HCT116 (cell line): ENCODE results near the gene OSBPL10.

Experiments
- CTCF ChIP-seq, 3 experiments: fragments of 200-600 bp in 1 of 3; sonication (generic) in 1 of 3; IDR thresholded peaks in 2 of 3; conservative IDR thresholded peaks in 1 of 3; 2 replicates each; pipeline ENCODE4 v1.5.1; 2012 to 2017; ENCODE audit warnings: low read depth in 2 of 3, low read length in 2 of 3, antibody characterized with exemption in 1 of 3, borderline replicate concordance in 1 of 3, control low read depth in 1 of 3, mild to moderate bottlenecking in 1 of 3, mixed read lengths in 1 of 3, mixed run types in 1 of 3, moderate library complexity in 1 of 3; ENCODE audit not compliant: insufficient read depth in 1 of 3
- EZH2phosphoT487 ChIP-seq: fragments of 200-600 bp; IDR thresholded peaks from 2 replicates; pipeline ENCODE4 v1.6.1; 2018; ENCODE audit warnings: antibody characterized with exemption, borderline replicate concordance
- MAX ChIP-seq: IDR thresholded peaks from 2 replicates; pipeline ENCODE4 v1.6.1; 2012
- POLR2AphosphoS5 ChIP-seq: IDR thresholded peaks from 2 replicates; pipeline ENCODE4 v1.6.1; 2011; ENCODE audit warnings: mild to moderate bottlenecking, low read depth, low read length, moderate library complexity
- REST ChIP-seq: IDR thresholded peaks from 2 replicates; pipeline ENCODE4 v1.6.1; 2012; ENCODE audit warnings: low read depth
- SP1 ChIP-seq: IDR thresholded peaks from 2 replicates; pipeline ENCODE4 v1.6.1; 2012; ENCODE audit warnings: low read depth
- YY1 ChIP-seq: IDR thresholded peaks from 2 replicates; pipeline ENCODE4 v1.6.1; 2011; ENCODE audit warnings: low read length, low read depth, moderate library complexity, mild to moderate bottlenecking; ENCODE audit not compliant: insufficient replicate concordance; ENCODE audit errors: extremely low read depth
- TF ChIP-seq, protein P1 (sequence below): IDR thresholded peaks from 2 replicates; pipeline ENCODE4 v1.6.1; 2011; ENCODE audit warnings: mild to moderate bottlenecking, low read length, moderate library complexity; ENCODE audit not compliant: insufficient replicate concordance; ENCODE audit errors: extremely low read depth

DNA sequence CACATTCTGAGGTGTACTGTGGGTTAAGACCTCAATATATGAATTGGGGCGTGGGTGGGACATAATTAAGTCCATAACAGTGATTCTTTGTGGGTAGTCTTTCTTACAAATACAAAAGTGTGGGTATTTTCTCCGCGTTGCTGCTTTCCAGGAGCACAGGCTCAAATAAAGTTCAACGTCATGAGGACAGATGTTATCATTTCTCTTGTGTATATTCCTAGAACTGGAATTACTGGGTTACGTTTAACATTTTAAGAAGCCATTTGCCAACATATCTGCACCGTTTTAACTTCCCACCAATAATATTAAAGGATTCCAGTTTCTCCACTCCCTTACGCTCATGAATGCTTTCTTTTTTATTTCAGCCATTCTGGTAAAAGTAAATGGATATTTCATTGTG, 40.1 kb upstream of the OSBPL10 start:
- TF ChIP-seq CTCF (IDR thresholded peaks at IDR 0.05 in 2 of 3, conservative IDR thresholded peaks at IDR 0.05 in 1 of 3; ENCODE audit: borderline replicate concordance in 1 of 3, insufficient read depth in 1 of 3, low read depth in 2 of 3, low read length in 2 of 3), result no peak
- no peak for TF ChIP-seq REST
- no peak for TF ChIP-seq MAX
- TF ChIP-seq POLR2AphosphoS5, result no peak
- no peak for TF ChIP-seq SP1
- TF ChIP-seq, protein P1, sequence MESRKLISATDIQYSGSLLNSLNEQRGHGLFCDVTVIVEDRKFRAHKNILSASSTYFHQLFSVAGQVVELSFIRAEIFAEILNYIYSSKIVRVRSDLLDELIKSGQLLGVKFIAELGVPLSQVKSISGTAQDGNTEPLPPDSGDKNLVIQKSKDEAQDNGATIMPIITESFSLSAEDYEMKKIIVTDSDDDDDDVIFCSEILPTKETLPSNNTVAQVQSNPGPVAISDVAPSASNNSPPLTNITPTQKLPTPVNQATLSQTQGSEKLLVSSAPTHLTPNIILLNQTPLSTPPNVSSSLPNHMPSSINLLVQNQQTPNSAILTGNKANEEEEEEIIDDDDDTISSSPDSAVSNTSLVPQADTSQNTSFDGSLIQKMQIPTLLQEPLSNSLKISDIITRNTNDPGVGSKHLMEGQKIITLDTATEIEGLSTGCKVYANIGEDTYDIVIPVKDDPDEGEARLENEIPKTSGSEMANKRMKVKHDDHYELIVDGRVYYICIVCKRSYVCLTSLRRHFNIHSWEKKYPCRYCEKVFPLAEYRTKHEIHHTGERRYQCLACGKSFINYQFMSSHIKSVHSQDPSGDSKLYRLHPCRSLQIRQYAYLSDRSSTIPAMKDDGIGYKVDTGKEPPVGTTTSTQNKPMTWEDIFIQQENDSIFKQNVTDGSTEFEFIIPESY, result no peak
- no peak for TF ChIP-seq EZH2phosphoT487
- TF ChIP-seq YY1, result no peak
